Measurements from ENCODE around the gene FGF22. TPM values are rescaled to one million over a fixed set of nuclear protein-coding genes. Genes with fewer than 3 reads are reported as not detected.

FGF22 gene
- total RNA-seq, 4 donors from 2014 or later: 0.38 to 1.6 TPM; not detected in 2

GRCh38 chr19:670609-671075 lies 31.0 kb downstream of the FGF22 start:
- Histone ChIP-seq H3K4me1 (peaks cover 3 to 9% (median 3%) of the 10 kb centered on the region in 3 donors), H3K9me3 (no peaks in the 10 kb centered on the region), H3K4me3 (no peak overlapping the region), H3K27ac (no peak overlapping the region), H3K27me3 (peaks cover 0 to 19% (median 0%) of the 10 kb centered on the region in 4 donors), H3K36me3 (no peaks in the 10 kb centered on the region)
- 66 to 77% methylated on average over 5 to 7 of the region's 9 CpGs for WGBS, 2 donors
- DNase-seq: no peak
- intact Hi-C loops (cut with DNase I): no loop called here
- TF ChIP-seq CTCF (IDR thresholded peaks at IDR 0.05) (peak in 1 of 6 experiments; percentile 18), POLR2A (IDR thresholded peaks at IDR 0.05) (no peak)

- DNase-seq: no peak
- no peak overlapping the region for H3K4me3 ChIP-seq
- H3K27ac ChIP-seq: peak overlapping the region in 3 of 4 donors; percentile 64 to 95 (median 89)
- intact Hi-C loops (cut with DNase I): no loop called here
- no peaks in the 10 kb centered on the region for H3K9me3 ChIP-seq
- H3K36me3 ChIP-seq: no peaks in the 10 kb centered on the region
- no peak for TF ChIP-seq POLR2A (IDR thresholded peaks at IDR 0.05)
- no peak for TF ChIP-seq CTCF (IDR thresholded peaks at IDR 0.05)
- peaks cover 0 to 41% (median 0%) of the 10 kb centered on the region in 4 donors for H3K27me3 ChIP-seq
- H3K4me1 ChIP-seq: peaks cover 31 to 48% (median 33%) of the 10 kb centered on the region in 3 donors
- WGBS, 2 donors: 51 to 71% methylated on average over 10 to 14 of the region's 38 CpGs
These were observed 34.8 kb downstream of the FGF22 start for GRCh38 chr19:674282-675151.

GRCh38 chr19:676007-676338 lies 36.3 kb downstream of the FGF22 start:
- Histone ChIP-seq H3K27me3 (peaks cover 0 to 41% (median 0%) of the 10 kb centered on the region in 4 donors), H3K27ac (peak overlapping the region; percentile 80 to 95 (median 86)), H3K36me3 (no peaks in the 10 kb centered on the region), H3K9me3 (no peaks in the 10 kb centered on the region), H3K4me3 (peak overlapping the region in 3 of 4 donors; percentile 46 to 77 (median 58)), H3K4me1 (peaks cover 34 to 57% (median 35%) of the 10 kb centered on the region in 3 donors)
- 9 to 31% methylated on average over 4 to 7 of the region's 31 CpGs for WGBS, 2 donors
- intact Hi-C loops (cut with DNase I): no loop called here
- TF ChIP-seq POLR2A (IDR thresholded peaks at IDR 0.05) (no peak), CTCF (IDR thresholded peaks at IDR 0.05) (no peak)
- DNase-seq: no peak

DNA sequence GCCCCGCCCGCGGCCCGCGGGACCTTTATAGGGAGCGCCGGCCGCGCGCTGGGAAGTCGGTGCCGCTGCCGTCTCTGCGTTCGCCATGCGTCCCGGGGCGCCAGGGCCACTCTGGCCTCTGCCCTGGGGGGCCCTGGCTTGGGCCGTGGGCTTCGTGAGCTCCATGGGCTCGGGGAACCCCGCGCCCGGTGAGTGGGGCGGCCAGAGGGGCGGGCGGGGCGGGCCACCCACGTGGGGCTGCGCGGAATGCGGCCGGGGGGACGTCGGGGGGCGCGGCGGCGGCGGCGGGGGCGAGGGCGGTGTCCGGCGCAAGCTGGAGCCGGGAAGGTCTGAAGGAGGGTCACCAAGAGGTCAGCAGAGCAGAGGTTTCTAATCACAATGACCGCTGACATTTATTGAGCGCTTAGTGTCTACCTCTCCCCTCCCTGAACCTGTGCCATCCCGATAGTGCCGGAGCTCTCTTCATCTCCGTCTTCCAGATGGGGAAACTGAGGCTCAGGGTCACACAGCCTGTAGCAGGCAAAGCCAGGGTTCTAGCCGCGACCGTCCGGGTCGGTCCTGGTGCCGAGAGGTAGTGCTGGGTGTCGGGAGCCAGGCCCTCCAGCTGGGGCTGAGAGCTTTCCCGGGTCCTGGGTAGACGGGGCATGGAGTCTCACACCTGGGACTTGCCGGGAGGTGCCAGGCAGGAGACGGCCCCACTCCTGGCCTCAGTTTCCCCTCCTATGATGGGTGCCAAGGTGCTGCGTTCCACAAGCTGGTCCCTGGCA lies 36.8 kb downstream of the FGF22 start, which contains the start of gene FSTL3:
Gene FSTL3 (plus strand): TSS at position 54 of the 767 bp plus-strand sequence. CDS start 32 bp downstream, at position 86.
- H3K27me3 ChIP-seq: peaks cover 0 to 41% (median 0%) of the 10 kb centered on the region in 4 donors
- 0 to 6% methylated on average over 2 to 10 of the region's 63 CpGs for WGBS, 2 donors
- peaks cover 35 to 63% (median 37%) of the 10 kb centered on the region in 3 donors for H3K4me1 ChIP-seq
- H3K4me3 ChIP-seq: peak within 1 kb of the TSS; percentile 32 to 77 (median 52)
- peak within 1 kb of the TSS; percentile 80 to 95 (median 86) for H3K27ac ChIP-seq
- intact Hi-C loops (cut with DNase I): no loop called here
- no peak for DNase-seq
- TF ChIP-seq POLR2A (IDR thresholded peaks at IDR 0.05) (peak in 2 of 4 donors; percentile 23 to 54), CTCF (IDR thresholded peaks at IDR 0.05) (no peak)
- no peaks in the 10 kb centered on the region for H3K9me3 ChIP-seq
- H3K36me3 ChIP-seq: no peaks in the 10 kb centered on the region

All from esophagus squamous epithelium (tissue), 5 donors.